GM15510 (cell line): ENCODE measurements around the gene GGCX.

Experiments
- POLR2A ChIP-seq: IDR thresholded peaks from 3 replicates; pipeline ENCODE4 v1.6.1; 2011; ENCODE audit warnings: borderline replicate concordance; ENCODE audit not compliant: insufficient read length; ENCODE audit errors: extremely low read depth

The GGCX gene

GRCh38 chr2:85584857-85585780 is 23.8 kb upstream of the GGCX start:
- no peak for TF ChIP-seq POLR2A

- peak; percentile 51 for TF ChIP-seq POLR2A
These were observed 23.1 kb upstream of the GGCX start, which contains the start of gene VAMP5 for GRCh38 chr2:85584354-85584856. Gene VAMP5, plus strand, starts transcription at chr2:85584431. Its CDS starts 60 bp downstream, at chr2:85584491.

- no peak for TF ChIP-seq POLR2A
These were observed 22.5 kb upstream of the GGCX start for GRCh38 chr2:85583667-85584353.

DNA sequence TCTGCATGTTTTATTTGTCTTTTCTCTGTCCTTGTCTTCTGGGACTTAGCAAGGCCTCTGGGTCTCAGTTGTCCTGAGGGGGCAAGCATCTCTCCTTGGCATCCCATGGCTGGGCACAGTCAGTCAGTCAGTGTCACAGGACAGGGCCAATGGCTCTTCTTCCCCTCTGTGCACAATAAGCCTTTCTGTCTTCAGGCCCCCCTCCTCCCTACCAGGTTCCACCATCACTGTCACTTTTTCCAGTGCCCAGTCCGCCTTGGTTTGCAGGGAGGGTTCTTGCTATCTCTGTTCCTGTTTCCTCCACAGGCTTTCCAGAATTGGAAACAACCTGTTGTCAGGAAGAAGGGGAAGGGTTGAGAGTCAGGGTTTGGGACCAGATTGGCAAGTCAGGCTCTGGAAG is 21.2 kb upstream of the GGCX start:
- no peak for TF ChIP-seq POLR2A

GRCh38 chr2:85580206-85580605 is 18.9 kb upstream of the GGCX start:
- TF ChIP-seq POLR2A: no peak

DNA sequence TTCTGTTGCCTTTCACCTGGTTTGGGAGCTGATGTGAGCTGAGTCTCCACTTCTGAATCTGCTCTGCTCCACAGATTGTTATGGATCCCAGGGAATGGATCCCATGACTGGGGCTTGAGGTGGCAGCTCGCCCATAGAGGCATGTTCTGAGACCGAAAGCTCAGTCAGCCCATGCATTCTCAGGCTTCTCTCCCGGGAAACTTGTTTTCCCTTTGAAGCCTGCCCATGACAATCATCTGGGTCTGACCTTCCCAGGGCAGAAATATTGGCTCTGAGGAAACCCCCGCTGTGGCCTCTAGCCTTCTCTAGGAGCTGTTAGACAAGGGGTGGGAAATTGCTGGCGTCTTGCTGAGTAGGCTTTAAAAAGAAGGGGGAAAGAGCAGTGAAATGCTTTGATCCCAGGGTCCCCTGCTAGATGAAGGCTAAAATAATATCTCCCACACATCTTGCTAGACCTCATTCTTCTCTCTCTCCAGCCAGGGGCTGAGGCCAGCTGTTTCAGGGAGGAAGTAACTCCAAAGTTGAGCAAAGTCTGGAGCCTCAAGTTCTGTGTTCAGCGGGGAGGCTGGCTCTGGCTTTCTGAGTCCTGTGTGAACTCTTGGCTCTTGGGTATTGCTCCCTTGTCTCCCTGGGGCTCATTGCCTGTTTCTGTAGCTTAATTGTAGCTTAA is 18.1 kb upstream of the GGCX start:
- no peak for TF ChIP-seq POLR2A

GRCh38 chr2:85578243-85579180 is 17.2 kb upstream of the GGCX start:
- TF ChIP-seq POLR2A: no peak

GRCh38 chr2:85577386-85578242 is 16.3 kb upstream of the GGCX start, which contains the start of gene VAMP8:
Gene VAMP8, plus strand, starts transcription at chr2:85577586. Its CDS starts 61 bp downstream, at chr2:85577647.
- TF ChIP-seq POLR2A: peak; percentile 56

DNA sequence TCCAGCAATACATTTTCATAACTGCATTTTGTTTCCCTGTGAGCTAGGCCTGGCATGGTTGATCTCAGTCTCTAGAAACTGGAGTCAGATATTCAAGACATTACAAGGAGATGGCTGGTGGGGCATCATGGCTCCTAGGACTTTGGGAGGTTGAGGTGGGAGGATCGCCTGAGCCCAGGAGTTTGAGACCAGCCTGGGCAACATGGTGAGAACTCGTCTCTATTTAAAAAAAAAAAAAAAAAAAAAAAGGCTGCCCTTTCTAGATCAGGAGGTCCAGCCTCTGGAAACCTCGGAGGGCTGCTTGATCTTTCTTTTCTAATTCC is 15.7 kb upstream of the GGCX start:
- TF ChIP-seq POLR2A: no peak

- TF ChIP-seq POLR2A: no peak
These were observed 14.4 kb upstream of the GGCX start for GRCh38 chr2:85575739-85576138.

- TF ChIP-seq POLR2A: no peak
These were observed 5.0 kb upstream of the GGCX start for GRCh38 chr2:85566265-85566664.

GRCh38 chr2:85564144-85564563 is 2.9 kb upstream of the GGCX start:
- TF ChIP-seq POLR2A: no peak

GRCh38 chr2:85560812-85561279 is 447 bp downstream of the GGCX start:
- no peak for TF ChIP-seq POLR2A

GRCh38 chr2:85558160-85558559 is 3.1 kb downstream of the GGCX start:
- no peak for TF ChIP-seq POLR2A

DNA sequence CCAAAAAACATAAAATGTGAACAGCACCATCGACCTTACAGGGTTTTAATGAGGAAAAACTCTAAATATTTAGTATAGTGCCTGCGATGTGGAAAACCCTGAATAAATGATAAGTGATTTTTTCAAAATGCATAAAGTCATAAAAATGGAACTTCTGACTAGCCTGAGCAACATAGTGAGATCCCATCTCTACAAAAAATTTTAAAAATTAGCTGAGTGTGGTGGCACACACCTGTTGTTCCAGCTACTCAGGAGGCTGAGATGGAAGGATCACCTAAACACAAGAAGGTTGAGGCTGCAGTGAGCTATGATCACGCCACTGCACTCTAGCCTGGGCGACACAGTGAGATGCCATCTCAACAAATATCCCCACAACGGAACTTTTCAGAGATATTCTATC is 4.2 kb downstream of the GGCX start:
- TF ChIP-seq POLR2A: no peak
